HG02852 (cell line): ENCODE measurements around the gene TTC31.
"Not testable (repeated sequence)": the region's sequence is repeated elsewhere in the genome, so short reads cannot be mapped to it uniquely, and the experiment has no call there.

Experiments used
- ATAC-seq: cut with Tn5 transposase; IDR thresholded peaks from one replicate; pipeline ENCODE4 v1.9.1; 2021; ENCODE audit warnings: mild to moderate bottlenecking, moderate library complexity; ENCODE audit not compliant: unreplicated experiment

Gene TTC31

GRCh38 chr2:74457129-74457548 lies 25.7 kb upstream of the TTC31 start:
- no peak for ATAC-seq

DNA sequence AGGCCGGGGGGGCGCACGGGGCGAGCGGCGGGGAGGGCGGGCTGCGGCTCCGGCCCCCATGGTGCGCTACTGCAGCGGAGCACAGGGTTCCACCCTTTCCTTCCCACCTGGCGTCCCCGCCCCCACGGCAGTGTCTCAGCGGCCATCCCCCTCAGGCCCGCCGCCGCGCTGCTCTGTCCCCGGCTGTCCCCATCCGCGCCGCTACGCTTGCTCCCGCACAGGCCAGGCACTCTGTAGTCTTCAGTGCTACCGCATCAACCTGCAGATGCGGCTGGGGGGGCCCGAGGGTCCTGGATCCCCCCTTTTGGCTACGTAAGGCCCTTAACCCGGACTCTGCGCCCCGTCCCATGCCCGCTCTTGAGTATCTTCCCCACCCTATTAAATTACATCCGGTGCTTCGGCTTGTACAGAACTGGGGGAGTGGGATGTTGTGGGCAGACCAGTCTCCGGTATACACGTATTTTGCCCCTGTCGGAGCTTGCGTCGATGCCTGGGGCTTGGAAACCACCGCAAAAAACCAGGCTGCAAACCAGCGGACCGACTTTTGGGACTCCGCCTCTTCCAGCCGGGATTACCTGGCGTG lies 25.2 kb upstream of the TTC31 start:
- peak; percentile 28 for ATAC-seq

- peak; percentile 83 for ATAC-seq
Measured at GRCh38 chr2:74458132-74458937, 24.5 kb upstream of the TTC31 start, which contains the start of gene WBP1. TSS of gene WBP1 (plus strand) at chr2:74458438. CDS start at chr2:74458603, 165 bp downstream.

DNA sequence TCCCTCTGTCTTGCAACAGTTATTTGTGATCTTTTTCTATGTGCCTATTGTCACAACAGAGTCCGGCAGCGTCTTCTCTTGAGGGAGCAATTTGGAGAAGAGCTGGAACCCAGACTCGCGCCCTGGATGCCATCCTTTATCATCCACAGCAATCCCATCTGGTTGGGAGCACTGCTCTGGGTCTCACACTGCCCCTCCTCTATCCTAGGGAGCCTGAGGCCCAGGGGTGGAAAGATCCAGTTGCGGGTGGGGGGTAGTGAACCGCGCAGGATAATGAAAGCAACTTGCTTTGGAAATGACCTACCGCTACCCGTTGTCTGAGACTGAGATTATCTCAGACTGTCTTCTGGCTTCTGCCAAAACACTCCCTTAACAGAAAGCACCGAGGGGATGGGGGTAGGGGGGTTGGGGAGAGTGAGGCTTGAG lies 23.9 kb upstream of the TTC31 start:
- ATAC-seq = no peak

GRCh38 chr2:74459503-74460118 lies 23.3 kb upstream of the TTC31 start:
- not testable (repeated sequence) for ATAC-seq

DNA sequence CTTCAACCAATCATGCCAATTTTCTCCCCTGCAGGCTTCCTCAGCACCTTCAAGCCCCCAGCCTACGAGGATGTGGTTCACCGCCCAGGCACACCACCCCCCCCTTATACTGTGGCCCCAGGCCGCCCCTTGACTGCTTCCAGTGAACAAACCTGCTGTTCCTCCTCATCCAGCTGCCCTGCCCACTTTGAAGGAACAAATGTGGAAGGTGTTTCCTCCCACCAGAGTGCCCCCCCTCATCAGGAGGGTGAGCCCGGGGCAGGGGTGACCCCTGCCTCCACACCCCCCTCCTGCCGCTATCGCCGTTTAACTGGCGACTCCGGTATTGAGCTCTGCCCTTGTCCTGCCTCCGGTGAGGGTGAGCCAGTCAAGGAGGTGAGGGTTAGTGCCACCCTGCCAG lies 22.7 kb upstream of the TTC31 start:
- not testable (repeated sequence) for ATAC-seq

DNA sequence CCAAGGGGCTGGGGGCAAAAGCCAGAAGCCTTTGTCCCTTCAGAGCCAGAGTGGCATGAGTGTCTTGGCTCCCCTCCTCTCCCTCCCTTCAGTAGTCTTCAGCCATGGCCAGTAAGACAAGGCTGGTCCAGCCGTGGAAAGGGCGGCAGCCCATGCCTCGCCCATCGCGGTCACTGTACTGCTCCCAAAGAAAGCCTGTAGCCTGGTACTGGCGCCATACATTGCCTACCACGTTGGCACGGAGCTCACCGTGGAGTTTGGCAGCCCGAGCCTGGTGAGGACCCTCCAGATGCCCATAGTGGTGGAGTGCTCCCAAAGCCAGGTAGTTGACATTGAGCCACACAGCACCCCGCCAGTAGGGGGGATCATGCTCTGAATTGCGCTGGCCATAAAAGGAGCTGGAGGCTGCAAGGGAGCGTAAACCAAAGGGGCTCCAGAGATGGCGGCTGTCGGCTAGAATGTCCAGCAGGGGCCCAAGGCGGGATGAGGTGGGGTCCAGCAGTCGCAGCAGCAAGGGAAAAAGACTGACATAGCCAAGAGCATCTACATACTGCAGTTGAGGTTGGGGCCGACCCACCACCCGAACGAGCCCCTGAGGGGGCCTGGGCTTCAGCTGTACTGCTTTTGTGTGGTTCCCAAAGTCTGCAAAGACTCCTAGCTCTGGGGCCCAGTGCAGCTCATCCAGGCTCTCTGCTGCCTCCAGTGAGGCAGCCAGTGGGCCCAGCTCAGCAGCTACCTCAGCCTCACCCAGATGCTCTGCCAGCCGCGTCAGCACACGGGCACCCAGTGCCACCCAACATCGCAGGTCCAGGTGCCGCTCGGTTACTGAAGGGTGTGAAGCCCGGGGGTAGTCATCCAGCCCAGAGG lies 21.5 kb upstream of the TTC31 start:
- no peak for ATAC-seq

DNA sequence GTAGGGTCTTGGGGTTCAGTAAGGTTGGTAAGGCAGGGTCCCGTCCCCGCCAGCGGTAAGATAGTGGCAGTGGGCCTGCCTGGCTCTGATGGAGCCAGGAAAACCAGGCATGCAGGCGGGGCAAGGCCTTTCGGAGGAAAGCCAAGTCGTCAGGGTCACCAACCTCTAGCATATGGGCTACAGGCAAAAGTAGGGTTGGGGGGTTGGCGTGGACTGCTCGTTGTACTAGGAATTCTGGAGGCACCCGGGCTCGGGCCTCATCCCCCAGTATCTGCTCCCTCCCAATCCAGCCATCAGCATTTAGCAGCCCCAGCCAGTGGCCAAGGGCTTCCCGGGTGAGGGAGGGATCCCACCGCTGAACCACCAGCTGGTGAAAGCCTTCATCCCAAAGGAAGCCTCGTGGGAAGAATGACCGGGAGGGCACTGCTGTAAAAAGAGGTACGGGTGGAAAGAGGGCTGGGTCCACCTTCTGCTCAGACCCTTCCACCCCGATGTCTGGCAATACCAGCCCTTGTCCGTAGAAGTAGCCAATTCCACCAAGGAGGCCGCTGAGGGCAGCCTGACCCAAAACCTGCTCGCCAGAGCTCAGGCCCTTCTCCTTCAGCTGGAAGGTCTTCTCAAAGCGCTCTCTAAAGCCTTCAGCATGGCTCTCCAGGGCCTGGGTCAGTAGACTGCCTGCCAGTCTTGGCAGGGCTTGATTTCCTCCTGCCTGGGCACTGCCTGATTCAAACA lies 20.7 kb upstream of the TTC31 start:
- no peak for ATAC-seq

- no peak for ATAC-seq
Measured at GRCh38 chr2:74462786-74463105, 20.1 kb upstream of the TTC31 start.

GRCh38 chr2:74464406-74464805 lies 18.5 kb upstream of the TTC31 start:
- peak; percentile 1 for ATAC-seq

DNA sequence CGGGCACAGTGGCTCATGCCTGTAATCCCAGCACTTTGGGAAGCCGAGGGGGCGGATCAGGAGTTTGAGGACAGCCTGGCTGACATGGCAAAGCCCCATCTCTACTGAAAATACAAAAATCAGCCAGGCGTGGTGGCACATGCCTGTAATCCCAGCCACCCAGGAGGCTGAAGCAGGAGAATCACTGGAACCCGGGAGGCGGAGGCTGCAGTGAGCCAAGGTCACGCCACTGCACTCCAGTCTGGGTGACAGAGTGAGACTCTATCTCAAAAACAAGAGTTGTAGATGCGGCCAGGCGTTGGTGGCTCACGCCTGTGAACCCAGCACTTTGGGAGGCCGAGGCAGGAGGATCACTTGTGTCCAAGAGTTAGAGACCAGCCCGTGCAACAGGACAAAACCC lies 12.1 kb upstream of the TTC31 start:
- not testable (repeated sequence) for ATAC-seq

- no peak for ATAC-seq
Measured at GRCh38 chr2:74471332-74472065, 11.4 kb upstream of the TTC31 start.

GRCh38 chr2:74472086-74472944 lies 10.6 kb upstream of the TTC31 start, which contains the start of gene MRPL53:
TSS of gene MRPL53 (minus strand) at chr2:74472680. CDS start at chr2:74472660, 20 bp downstream.
- peak; percentile 83 for ATAC-seq

- no peak for ATAC-seq
Measured at GRCh38 chr2:74472945-74473258, 10.0 kb upstream of the TTC31 start.

GRCh38 chr2:74474481-74474880 lies 8.4 kb upstream of the TTC31 start:
- no peak for ATAC-seq

GRCh38 chr2:74474899-74475298 lies 8.0 kb upstream of the TTC31 start:
- ATAC-seq = no peak

GRCh38 chr2:74481431-74481830 lies 1.4 kb upstream of the TTC31 start:
- no peak for ATAC-seq

DNA sequence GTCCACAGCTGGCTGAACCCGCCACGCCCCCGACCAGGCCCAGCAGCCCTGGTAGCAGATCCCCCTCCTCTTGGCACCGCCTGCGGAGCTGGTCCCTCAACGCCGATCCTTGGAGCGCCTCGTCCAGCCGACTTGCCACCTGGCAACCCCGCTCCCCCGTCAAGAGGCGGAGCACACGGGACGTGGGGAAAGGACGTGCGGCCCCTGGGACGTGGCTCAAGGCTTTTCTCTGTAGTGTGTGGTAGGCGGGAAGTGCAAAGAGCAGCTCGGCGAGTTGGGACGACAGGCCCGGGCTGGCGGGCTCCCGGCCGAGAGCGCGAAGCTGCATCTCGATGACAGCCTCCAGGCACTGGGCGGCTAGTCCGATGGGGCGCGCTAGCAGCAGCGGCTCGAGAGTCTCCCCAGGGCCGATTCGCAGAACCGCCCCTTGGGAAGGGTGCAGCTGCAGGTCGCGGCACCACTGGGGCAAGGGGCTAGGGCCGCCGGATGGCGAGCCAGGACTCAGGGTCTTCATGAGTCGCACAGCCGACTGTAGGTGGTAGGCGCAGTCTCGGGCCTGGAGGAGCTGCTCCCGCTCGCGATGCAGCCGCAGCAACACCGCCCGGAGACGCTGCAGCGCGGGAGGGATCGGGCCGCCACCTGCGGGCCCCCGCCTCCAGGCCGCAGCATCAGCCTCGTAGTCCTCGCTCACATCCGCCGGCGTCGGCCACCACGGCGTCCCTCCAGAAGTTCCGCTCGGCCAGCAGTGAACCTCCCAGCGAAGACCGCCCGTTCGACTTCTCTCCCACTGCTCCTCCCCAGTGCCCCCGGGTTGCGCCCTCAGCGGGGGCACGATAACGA lies 700 bp upstream of the TTC31 start:
- ATAC-seq = peak; percentile 35
